SKM-1 (cell line): ENCODE results near the gene RETN.

Experiments used
- DNase-seq: peaks from one replicate; lab custom pipeline; 2025; ENCODE audit not compliant: unreplicated experiment; lab: John Stamatoyannopoulos, UW

The RETN gene, protein sequence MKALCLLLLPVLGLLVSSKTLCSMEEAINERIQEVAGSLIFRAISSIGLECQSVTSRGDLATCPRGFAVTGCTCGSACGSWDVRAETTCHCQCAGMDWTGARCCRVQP

DNA sequence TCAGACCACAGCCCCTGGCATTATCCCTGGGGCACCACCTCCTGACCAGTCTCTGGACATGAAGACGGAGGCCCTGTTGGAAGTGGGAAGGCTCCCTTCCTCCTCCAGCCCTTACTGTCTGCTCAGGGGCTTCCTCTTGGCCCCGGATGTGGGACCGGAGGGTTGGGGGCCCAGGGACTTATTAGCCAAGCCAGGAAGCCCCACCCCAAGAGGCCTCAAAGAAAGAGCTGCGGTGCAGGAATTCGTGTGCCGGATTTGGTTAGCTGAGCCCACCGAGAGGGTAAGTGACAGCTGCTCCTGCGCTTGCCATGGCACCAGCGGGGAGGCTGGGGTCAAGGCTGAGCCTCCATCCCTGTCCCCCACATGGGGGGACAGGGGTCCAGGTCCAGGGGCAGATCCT, at the start of gene RETN:
TSS of gene RETN (plus strand) at position 208 of the 400 bp plus-strand sequence. CDS start 278 bp downstream, outside the sequence.
- DNase-seq = no peak

DNA sequence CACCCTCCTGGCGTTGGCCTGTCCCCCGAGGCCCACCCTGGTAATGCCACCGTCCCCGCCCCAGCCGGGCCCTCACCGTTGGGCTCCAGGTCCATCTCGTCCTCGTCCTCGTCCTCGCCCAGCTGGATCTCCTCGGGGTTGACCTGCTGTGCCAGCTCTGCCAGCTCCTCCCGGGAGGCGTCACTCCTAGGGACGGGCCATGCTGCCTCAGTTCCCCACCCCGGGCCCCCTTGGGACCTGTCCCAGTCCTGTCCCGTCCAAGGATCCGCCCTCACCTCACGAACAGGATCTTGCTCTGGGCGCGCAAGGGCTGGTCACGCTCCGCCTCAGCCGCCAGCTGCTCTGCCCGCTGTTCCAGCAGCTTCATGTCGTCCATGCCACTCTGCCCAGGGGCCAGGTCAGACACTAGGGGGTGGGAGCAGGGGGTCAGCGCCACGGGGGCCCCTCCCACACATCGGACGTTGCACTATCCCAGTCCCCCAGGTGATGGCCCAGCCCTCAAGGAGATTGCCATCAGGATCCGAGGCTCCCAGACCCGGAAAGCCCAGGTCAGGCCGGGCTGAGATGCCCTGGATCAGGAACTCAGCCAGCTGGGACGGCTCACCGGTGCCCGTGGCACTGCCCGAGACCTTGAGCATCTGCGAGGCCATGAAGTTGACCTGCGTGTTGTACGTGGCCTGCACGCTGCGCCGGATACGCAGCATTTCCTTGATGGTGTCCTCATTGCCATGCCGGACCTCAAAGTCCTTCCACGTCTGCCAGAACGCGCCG, 49.0 kb upstream of the RETN start:
- no peak for DNase-seq

DNA sequence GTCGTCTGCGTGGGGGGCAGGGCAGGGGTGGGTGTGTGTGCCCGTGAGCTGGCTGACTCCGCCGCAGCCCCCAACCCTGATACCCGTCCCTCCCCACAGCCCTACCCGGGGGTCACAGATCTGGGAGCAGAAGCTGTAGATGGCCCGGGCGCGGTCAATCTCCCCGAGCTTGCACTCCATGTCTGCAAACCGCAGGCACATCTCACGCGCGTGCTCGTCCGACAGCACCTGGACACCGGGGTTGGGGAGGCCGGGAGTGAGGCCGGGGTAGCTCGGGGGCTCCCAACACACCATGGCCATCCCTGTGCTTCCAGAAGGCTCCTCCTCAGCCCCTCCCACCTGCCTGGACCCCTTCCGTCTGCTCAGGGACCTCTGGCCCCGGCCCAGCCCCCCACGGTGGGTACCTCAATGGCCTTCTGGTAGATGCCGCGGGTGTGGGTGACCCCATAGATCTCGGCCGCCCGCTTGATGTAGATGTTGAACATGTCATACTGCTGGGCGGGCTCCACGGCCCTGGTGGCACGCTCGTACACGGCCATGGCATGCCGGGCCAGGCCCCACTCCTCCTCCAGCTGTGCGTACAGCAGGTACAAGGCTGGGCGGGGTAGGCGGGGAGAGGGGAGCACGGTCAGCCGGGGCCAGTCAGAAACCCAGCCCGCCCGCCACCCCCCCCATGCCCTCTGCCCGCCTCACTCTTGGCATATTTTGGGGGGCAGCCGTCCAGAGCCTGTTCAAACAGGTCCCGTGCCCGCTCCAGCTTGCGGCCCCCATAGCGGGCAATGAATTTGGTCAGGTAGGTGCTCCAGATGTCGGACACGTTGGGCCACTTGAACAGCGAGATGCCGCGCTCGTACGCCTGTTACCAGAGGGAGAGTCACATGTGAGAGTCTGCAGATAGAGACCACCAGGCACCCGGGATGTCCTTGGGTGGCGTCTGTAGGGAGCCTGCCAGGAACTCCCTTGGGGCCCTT, 48.1 kb upstream of the RETN start:
- no peak for DNase-seq

DNA sequence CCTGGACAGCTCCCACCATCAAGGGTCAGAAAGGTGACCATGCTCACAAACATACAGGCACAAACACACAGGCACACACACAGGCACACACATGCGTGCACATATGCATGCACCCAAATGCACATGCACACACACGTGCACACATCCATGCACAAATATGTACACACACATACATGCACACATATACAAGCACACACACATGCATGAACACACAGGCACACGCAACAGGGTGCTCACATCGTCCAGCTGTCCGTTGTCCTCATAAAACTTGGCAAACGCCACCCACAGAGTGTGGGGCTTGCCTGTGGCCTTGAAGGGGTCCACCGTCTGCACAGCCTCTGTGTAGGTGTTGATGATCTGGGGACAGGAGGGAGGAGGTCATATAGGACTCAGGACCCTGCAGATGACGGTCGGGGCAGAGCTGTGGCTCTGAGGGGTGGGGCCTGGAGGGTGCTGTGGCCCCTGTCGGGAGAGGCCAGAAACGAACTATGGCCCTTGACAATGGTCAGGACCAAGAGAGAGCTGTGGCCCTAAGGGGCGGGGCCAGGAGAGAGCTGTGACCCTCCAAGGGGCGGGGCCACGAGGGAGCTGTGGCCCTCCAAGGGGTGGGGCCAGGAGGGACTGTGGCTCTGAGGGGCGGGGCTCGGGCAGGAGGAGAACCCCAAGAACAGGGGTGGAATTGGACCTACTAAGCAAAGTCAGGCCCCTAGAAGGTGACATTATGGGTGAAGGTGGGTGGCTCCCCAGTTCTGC, 45.7 kb upstream of the RETN start:
- no peak for DNase-seq

DNA sequence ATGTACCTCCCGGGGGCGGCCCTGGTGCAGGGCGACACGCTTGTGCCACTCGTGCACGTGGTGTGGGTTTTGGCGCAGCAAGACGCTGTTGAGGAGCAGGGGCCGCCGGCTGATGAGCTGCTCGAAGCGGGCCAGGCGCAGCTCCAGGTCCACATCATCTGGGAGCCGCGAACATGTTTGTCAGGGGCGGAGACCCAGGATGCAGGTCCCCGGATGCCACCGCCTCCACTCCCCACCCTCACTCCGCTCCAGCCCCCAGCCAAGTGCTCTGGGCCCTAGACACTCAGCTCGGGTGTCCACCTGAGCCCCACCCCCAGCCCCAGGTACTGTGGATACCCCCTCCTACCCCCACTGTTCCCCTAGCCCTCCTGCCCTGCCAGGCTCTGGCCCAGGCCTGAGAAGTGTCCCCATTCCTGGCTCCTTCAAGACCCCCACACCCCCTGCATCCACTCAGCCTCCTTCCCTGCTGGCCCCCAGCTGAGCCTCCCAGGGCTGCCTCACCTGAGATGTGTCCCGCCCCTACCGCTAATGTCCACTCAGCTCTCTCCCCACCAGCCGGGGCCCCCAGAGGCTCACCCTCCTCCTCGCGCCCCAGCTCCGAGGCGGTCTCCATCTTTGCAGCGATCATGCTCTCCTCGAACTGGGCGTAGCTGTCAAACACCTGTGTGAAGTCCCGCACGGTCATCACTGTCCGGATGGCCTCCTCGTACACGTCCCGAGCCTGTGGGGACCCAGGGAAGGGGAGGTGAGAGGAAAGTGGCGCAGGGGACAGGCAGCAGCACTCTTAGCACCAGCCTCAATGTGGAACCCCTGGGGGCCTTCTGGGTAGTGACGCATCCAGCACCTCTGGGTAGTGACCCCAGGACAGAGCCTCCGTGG, 44.9 kb upstream of the RETN start:
- no peak for DNase-seq

DNA sequence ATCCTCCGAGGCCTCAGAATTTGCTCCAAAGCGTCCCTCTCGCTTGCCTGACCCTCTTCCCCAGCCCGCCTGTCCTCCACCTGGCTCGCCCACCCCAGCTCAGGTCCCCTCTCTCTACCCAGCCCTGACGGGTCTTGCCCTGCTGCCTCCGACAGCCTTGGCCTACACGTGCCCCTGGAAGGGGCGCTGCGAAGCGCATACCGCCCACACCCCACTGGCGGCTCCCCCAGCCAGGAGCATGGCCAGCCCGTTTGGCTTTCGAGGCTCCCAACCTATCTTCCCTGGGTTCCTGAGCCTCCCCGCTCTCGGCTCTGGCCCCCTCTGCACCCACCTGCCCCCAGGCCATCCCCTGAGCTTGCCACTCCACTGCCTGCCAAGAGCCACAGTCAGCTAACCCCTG, 44.0 kb upstream of the RETN start:
- no peak for DNase-seq

DNA sequence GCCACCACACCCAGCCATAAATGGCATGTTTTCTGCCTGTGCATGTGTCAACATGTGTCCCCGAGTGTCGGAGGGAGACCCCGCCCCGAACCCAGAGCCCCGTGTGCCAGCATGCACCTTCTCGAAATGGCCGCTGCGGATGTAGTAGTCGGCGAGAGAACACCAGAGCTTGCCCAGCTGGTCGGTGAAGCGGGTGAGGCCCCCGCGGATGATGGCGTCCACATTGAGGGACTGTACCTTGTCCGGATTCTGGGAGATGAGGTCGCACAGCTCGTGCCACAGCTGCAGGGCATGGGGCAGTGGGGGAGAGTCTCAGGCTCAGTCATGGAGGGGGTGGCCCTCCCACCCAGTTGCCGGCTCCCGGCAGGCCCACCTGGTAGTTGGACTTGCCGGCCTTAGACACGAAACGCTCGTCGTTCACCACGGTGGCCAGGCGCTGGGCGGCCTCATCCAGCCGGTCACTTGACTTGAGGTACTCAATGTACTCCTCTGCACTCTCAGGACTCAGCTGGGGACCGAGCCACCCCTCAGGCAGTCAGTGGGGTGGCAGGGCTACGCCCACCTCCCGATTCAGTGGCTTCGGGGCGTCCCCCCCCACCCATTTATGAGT, 43.0 kb upstream of the RETN start:
- DNase-seq = no peak

DNA sequence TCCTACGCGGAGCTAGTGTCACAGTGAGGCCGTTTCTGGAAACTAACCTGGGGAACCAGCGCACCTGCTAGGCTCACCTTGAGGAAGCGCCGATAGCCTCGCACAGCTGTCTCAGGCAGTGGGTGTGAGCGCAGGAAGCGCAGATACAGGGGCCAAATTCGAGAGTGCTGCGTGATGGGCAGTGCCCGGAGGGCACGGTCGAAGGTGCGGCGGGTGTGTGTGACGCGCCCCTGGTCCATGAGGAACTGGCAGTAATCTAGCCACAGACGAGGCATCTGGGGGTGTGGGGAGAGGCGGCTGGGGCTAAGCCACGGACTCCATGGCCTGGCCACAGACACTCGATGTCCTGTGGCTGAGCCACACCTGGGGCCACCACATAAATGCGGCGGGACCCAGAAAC, 41.7 kb upstream of the RETN start:
- DNase-seq = no peak

DNA sequence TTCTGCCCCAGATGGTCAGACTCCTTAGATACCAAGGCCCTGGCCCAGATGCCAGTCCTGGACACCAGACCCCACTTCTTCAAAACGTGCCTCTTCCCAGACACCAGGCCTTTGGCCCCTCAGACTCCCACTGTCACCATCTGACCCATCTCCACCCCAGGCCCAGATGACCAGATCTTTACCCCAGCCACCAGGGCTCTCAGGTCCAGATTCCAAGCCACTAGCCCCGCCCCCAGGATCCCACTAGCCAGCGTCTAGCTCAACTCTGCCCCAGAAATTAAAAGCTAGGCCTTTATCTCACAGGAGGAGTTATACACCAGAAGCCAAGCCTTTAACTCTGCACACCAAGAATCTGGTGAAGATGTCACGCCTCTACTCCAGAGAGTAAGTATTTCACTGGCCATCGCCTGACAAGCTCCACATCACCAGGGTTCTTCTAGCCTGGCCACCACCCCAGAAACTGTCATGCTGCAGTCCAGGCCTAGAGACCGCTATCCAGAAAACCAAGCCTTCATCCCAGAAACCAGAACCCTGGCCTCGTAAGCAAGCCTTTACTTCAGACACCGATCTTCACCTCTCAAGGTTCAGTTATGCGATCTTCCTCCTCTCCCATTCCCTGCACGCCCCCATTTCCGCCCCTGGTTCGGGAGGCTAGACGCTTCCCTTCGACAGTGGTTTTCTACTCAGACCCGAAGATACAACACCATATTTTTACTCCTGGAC, 40.1 kb upstream of the RETN start:
- no peak for DNase-seq

DNA sequence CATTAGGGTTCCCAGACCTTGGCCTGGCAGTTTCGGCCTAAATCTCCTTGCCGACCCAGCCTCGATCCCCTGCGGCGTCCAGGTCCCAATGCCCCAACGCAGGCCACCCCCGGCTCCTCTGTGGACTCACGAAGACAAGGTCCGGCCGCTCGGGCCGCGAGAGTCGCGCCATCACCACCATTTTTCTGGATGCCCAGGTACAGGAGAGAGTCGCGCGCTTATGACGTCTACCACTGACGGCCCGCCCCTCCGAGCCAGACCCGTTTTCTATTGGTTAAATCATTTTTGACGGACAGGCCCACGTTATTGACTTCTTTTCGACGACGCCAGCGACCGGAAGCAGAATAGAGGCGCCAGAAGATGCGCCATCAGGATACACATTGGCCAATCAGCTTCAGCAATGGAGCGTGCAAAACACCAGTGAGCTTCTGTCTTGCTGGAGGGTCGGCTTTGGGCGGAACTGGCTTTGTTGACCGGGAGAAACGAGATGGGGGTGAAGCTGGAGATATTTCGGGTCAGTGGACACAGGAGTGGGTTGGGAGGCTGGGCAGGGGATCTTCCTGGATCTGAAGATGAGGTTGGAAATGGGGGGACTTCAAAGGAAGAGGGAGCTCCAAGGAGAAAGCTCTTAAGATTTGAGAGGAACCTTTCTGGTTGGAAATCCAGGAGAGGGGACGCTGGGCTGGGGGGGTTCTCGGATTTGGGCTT, 39.3 kb upstream of the RETN start, which contains the start of the genes PET100 and XAB2:
TSS of gene PET100 (plus strand) at position 447 of the 708 bp plus-strand sequence. CDS start at position 488, 41 bp downstream.
TSS of gene XAB2 (minus strand) at position 199 of the 708 bp plus-strand sequence. CDS start at position 181, 18 bp downstream.
- DNase-seq = peak; percentile 93

DNA sequence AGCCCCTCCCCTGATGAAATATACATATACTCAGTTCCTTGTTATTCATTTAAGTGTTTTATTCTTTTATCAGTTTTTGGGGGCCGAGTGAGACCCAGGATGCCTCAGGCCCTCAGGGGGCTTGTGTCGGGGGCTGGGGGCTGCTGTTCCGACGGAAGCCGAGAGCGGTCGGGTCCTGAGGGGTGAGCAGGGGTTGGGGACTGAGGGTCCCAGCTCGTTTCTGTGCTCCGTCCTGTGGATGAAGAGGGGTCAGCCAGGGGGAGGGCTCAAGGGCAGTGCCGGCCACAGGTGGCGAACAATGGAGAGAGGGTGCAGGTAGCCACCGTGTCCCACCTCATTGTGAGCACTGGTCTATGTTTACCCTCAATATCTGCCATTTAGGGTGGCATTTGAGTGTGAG, 37.3 kb upstream of the RETN start:
- DNase-seq = no peak

DNA sequence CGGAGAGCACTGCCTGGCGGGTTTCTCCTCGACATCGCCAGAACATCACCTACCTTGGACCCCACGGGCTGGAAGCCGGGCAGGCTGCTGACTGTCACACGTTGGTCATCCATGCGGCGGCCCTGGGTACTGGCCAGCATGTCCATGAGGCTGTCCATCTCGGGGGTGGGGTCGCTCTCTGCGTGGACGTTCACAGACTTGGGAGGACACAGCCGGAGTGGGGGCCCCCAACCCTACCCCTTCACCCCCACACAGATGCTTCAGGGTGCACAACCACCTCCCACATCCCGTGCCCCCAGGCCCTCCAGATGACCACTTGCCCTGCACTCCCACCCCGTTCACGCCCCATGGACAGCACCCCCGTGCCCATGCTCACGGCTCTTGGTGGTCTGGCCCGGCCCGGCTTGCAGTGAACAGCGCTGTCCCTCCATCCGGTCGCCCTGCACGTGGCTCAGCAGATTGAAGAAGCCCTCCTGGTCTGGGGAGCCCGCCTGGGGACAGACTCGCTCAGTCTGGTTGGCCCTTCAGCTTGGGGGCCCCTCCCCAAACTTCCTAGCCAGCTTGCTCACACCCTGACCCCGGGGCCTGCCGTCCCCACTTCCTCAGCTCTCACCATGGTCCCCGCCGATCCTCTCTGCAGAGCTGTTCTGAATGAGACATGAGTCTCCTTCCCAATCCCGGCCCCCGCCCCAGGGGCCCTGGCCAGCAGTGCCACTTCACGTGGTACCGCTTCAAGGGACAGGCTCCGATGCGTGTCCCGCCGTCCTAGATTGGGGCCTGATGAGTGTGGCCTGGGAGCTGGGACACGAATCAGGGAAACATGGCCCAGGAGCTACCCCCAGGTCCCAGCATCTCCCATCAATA, 36.3 kb upstream of the RETN start:
- no peak for DNase-seq

DNA sequence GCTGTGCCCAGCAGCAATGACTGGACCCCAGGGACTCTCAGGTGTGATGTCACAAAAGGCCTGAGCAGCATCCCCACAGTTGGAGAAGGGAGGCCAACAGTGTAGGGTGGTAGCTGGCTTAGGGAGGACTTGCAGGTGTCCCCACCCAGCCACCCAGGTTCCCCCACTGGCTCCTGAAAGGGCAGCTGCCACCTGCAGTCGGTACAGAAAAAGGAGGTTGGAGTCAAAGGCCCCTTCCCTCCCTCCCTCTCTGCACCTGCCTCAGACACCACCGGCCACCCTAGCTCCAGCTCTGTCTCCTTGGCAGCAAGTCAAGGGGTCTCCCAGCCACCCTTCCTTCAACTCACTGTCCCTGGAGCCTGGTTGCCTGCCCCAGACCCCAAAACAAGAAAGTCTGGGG, 35.2 kb upstream of the RETN start, which contains the start of gene PCP2:
TSS of gene PCP2 (minus strand) at position 22 of the 400 bp plus-strand sequence. CDS start 262 bp downstream, outside the sequence.
- no peak for DNase-seq

DNA sequence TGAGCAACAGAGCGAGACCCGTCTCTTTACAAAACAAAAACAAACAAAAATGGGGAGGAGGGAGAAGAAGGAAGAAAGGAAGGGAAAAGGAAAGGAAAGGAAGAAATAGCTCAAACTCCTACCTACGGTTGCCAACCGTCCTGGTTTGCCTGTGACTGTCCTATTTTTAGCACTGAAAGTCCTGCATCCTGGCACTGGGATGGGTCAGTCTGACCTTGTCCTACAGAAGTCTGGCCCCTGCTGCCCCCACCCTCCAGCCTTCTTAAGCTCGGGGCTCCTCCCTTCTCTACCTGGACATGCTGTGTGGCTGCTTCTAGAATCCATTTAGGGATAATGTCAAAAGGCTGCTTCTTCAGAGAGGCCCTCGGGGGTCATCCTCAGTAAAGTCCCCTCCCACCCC, 33.2 kb upstream of the RETN start:
- no peak for DNase-seq

DNA sequence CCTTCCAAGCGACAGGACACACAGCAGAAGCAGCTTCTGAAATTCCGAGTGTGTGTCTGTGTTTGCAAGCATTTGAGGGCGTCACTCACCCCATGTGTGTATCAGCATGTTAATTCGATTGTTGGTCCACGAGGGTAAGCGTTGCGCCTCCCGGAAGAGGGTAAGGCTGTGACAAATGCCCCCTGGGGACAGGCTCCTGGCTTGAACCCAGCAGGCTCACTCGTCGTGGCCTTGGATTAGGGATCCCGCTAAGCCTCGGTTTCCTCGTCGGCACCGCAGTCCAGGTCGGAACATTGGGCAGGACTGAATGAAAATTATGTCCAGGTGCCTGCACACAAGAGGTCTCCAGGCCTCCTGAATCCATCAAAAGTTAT, 32.5 kb upstream of the RETN start:
- no peak for DNase-seq

DNA sequence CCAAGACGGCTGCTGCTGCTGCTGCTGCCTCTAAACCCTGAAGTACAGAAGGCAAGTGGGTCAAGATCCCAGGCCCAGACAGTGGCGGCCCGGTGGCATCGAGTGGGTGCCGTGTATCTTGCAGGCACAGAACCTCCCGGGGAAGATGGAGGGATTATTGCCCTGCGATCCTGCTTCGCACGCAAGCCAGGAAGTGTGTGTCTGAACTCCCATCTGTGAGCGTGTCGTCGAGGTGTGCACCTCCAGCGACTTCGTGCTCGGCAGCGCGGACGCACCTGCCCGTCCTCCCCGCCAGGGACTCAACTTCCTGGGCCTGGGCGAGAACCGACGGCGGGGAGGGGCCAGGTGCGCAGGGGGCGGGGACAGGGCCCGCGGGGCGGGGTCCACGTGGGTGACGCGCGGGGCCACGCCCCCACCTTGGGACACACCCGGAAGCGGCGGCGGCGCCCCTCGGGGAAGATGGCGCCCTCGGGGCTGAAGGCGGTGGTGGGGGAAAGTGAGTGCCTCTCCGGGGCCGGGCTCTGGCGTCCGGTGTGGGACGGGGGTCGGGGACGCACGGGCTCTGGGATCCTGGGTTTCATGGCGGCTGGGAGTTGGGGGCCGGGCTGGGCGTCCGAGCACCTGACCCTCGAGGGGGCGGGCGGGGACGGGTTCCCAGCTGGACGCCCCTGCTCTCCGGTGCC, 32.0 kb upstream of the RETN start, which contains the start of gene STXBP2:
TSS of gene STXBP2 (plus strand) at position 420 of the 683 bp plus-strand sequence. CDS start at position 460, 40 bp downstream.
- peak; percentile 39 for DNase-seq
